Osteocyte (in vitro differentiated cells): ENCODE measurements around the gene GLUL. TPM values are rescaled to one million over a fixed set of nuclear protein-coding genes. Genes with fewer than 3 reads are reported as not detected.

Experiments used
- DNase-seq: peaks from one replicate; pipeline ENCODE4 v3.0.0; 2021; ENCODE audit warnings: mixed read lengths; ENCODE audit not compliant: unreplicated experiment; ENCODE audit errors: extremely low spot score
- H3K27ac Mint-ChIP-seq: one replicate; pipeline ENCODE4 v1.8.0; 2021; ENCODE audit warnings: mild to moderate bottlenecking, mixed read lengths; ENCODE audit not compliant: unreplicated experiment
- H3K27me3 Mint-ChIP-seq: one replicate; pipeline ENCODE4 v1.8.0; 2021; ENCODE audit warnings: mixed read lengths; ENCODE audit not compliant: unreplicated experiment
- H3K36me3 Mint-ChIP-seq: one replicate; pipeline ENCODE4 v1.8.0; 2021; ENCODE audit warnings: mixed read lengths; ENCODE audit not compliant: unreplicated experiment
- H3K4me1 Mint-ChIP-seq: one replicate; pipeline ENCODE4 v1.8.0; 2021; ENCODE audit warnings: mixed read lengths; ENCODE audit not compliant: unreplicated experiment
- H3K4me3 Mint-ChIP-seq: one replicate; pipeline ENCODE4 v1.8.0; 2021; ENCODE audit warnings: mild to moderate bottlenecking, moderate library complexity, mixed read lengths; ENCODE audit not compliant: unreplicated experiment
- H3K9me3 Mint-ChIP-seq: one replicate; pipeline ENCODE4 v1.8.0; 2021; ENCODE audit warnings: mixed read lengths; ENCODE audit not compliant: unreplicated experiment
- CTCF ChIP-seq: fragments of 200-600 bp; sonication (generic); IDR thresholded peaks from 2 replicates; pipeline ENCODE4 v1.5.0; 2021; ENCODE audit warnings: antibody characterized with exemption, mild to moderate bottlenecking, moderate library complexity
- total RNA-seq: library from RNA; stranded (reverse); gene quantifications from 2 replicates; pipeline ENCODE4 v1.2.1, GENCODE V29; 2021

Gene GLUL
- total RNA-seq, 1 donor from 2014 or later = 253 TPM

GRCh38 chr1:182367926-182368325 is 23.7 kb downstream of the GLUL start:
- H3K4me1 Mint-ChIP-seq = peaks cover 6% of the 10 kb centered on the region
- DNase-seq = no peak
- TF ChIP-seq CTCF = no peak

GRCh38 chr1:182366596-182366995 is 25.0 kb downstream of the GLUL start:
- DNase-seq = no peak
- Mint-ChIP-seq H3K27me3 (peaks cover 18% of the 10 kb centered on the region), H3K4me3 (no peak overlapping the region), H3K9me3 (no peaks in the 10 kb centered on the region), H3K27ac (no peak overlapping the region), H3K4me1 (peaks cover 6% of the 10 kb centered on the region), H3K36me3 (no peaks in the 10 kb centered on the region)
- TF ChIP-seq CTCF = no peak

More at GRCh38 chr1:182367926-182368325, 23.7 kb downstream of the GLUL start:
- no peaks in the 10 kb centered on the region for H3K9me3 Mint-ChIP-seq
- H3K36me3 Mint-ChIP-seq = no peaks in the 10 kb centered on the region
- H3K4me3 Mint-ChIP-seq = no peak overlapping the region
- H3K27me3 Mint-ChIP-seq = peaks cover 20% of the 10 kb centered on the region
- H3K27ac Mint-ChIP-seq = no peak overlapping the region

GRCh38 chr1:182359645-182360044 is 31.9 kb downstream of the GLUL start:
- H3K36me3 Mint-ChIP-seq = no peaks in the 10 kb centered on the region
- peaks cover 6% of the 10 kb centered on the region for H3K27me3 Mint-ChIP-seq
- H3K4me1 Mint-ChIP-seq = no peaks in the 10 kb centered on the region
- no peaks in the 10 kb centered on the region for H3K9me3 Mint-ChIP-seq
- DNase-seq = no peak
- TF ChIP-seq CTCF = no peak
- no peak overlapping the region for H3K4me3 Mint-ChIP-seq
- no peak overlapping the region for H3K27ac Mint-ChIP-seq

- Mint-ChIP-seq H3K27ac (no peak overlapping the region), H3K4me1 (no peaks in the 10 kb centered on the region), H3K36me3 (no peaks in the 10 kb centered on the region), H3K4me3 (no peak overlapping the region), H3K27me3 (peaks cover 5% of the 10 kb centered on the region), H3K9me3 (no peaks in the 10 kb centered on the region)
- no peak for DNase-seq
- TF ChIP-seq CTCF = no peak
These were observed 33.7 kb downstream of the GLUL start for GRCh38 chr1:182357913-182358312.

GRCh38 chr1:182357171-182357570 is 34.4 kb downstream of the GLUL start:
- TF ChIP-seq CTCF = no peak
- no peaks in the 10 kb centered on the region for H3K4me1 Mint-ChIP-seq
- H3K27me3 Mint-ChIP-seq = peaks cover 7% of the 10 kb centered on the region
- H3K4me3 Mint-ChIP-seq = no peak overlapping the region
- H3K27ac Mint-ChIP-seq = no peak overlapping the region
- no peaks in the 10 kb centered on the region for H3K36me3 Mint-ChIP-seq
- H3K9me3 Mint-ChIP-seq = no peaks in the 10 kb centered on the region
- DNase-seq = no peak
